GM18507 (cell line): ENCODE data around the gene SOBP.

ENCODE experiments used
- DNase-seq: peaks from one replicate; pipeline ENCODE4 v3.0.0; 2011; ENCODE audit warnings: low read depth; ENCODE audit not compliant: insufficient read length; ENCODE audit errors: extremely low spot score
- FAIRE-seq: peaks from 2 replicates; lab custom pipeline; 2011; peaks lifted over from hg19 to GRCh38; lab: Jason Lieb, UNC

Gene SOBP

GRCh38 chr6:107479089-107479690 is 10.7 kb upstream of the SOBP start:
- DNase-seq = no peak
- FAIRE-seq = no peak

DNA sequence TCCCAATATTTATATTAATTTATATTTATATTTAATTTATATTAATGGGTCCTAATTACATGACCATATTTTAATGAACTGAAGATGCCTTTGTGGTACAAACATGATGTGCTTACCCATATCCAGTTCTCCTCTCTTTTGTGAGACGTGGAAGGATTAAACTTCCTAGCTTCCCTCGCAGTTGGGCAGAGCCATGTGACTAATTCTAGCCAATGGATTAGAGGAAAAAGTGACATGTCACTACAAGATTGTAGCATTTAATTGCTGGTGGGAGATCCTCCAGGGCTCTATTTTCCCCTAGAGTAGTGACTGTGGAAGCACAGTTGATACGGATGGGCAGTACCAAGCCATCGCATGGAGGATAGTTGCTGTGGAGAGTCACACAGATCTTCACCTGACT is 4.8 kb upstream of the SOBP start:
- DNase-seq (no peak), FAIRE-seq (no peak)

- DNase-seq (no peak), FAIRE-seq (no peak)
Observed at GRCh38 chr6:107488174-107488874, 1.6 kb upstream of the SOBP start.

GRCh38 chr6:107488875-107489635 is 862 bp upstream of the SOBP start:
- no peak for FAIRE-seq
- DNase-seq = no peak

DNA sequence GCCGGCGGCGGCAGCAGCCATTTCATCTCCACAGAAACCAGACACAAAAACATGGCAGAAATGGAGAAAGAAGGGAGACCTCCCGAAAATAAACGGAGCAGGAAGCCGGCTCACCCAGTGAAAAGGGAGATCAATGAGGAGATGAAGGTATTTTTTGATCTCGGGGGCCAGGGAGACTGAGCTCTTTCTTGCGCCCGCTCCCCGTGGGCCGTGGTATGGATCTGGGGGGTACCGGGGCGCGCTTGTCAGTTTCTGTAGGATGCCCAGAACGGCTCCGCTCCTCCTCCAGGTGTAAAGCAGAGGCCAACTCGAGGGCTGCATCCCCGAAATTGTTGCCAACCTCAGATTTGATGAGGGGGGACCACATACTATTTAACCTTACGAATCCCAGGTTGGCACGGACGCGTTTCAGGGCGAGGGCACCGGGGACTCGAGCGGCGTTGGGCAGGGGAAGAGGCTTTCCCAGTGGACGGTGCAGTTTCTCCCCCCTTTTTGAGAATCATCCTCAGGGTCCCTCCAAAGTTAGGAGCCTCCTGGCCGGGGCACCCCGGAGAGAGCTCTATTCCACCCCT is 735 bp downstream of the SOBP start:
- DNase-seq = no peak
- no peak for FAIRE-seq

DNA sequence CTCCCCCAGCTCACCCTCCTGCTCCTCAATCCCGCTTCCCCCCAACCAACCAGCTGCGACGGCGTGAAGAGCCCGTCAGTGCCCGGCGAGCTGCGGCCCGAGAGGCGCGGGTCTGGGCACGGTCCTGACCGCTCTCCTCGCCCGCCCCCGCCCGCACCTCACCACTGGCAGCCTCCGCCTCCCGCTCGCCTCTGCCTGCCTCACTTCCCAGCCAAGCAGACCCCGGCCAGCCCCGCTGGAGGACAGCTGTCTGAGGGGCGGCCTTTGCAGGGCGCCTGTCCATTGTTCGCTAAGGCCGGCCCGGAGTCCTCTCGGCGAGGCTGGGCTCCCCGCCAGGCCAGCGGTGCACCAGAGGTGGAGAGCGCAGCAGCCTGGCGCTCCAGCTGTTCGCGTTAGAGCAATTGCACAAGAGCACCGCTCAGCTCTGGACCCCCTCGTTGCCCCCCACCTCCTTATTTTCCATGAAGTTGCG is 1.3 kb downstream of the SOBP start:
- FAIRE-seq = no peak
- no peak for DNase-seq

GRCh38 chr6:107491760-107492660 is 2.1 kb downstream of the SOBP start:
- FAIRE-seq (no peak), DNase-seq (no peak)

- DNase-seq (no peak), FAIRE-seq (no peak)
Observed at GRCh38 chr6:107493158-107494057, 3.5 kb downstream of the SOBP start.

GRCh38 chr6:107495196-107495643 is 5.3 kb downstream of the SOBP start:
- DNase-seq = no peak
- no peak for FAIRE-seq

- FAIRE-seq (no peak), DNase-seq (no peak)
Observed at GRCh38 chr6:107495971-107496370, 6.1 kb downstream of the SOBP start.

DNA sequence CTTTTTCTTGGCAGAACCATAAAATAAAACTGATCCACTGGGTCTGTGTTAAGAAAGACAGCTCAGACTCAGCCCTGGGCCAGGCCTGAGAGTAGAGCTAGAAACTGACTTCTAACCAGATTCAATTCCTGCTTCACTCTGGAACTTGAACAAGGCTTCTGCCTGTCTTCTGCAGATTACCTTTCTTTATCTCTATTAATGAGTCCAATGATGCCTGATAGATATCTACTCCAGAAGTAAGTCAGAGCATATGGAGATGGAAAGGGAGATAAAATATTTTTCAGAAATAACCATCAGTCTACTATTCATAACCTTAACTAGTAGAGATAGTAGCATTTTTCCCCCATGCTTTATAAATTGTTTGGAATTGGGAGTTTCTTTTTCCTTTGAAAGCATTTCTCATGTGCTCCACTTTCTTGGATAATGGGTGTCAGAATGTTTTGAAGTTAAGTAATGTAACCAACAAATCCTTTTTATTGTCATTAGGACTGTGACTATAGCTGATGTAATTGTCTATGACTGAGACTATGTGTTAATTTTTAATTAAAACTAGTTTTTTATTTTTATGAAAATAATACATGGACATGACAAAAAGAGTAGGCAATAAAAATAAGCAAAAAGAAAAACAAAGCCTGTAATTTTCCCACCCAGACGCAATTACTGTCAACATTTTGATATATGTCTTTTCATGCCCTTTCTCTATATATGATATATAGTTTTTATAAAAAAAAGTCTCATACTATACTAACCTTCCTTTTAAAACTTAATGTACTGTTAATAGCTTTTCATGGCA is 7.2 kb downstream of the SOBP start:
- DNase-seq (no peak), FAIRE-seq (no peak)

- DNase-seq = no peak
- FAIRE-seq = no peak
Observed at GRCh38 chr6:107504270-107505026, 14.5 kb downstream of the SOBP start.

GRCh38 chr6:107506145-107506544 is 16.2 kb downstream of the SOBP start:
- FAIRE-seq = no peak

GRCh38 chr6:107509506-107509905 is 19.6 kb downstream of the SOBP start:
- DNase-seq (no peak), FAIRE-seq (no peak)

More at GRCh38 chr6:107506145-107506544, 16.2 kb downstream of the SOBP start:
- DNase-seq = no peak

- DNase-seq (no peak), FAIRE-seq (no peak)
Observed at GRCh38 chr6:107510108-107510507, 20.2 kb downstream of the SOBP start.

DNA sequence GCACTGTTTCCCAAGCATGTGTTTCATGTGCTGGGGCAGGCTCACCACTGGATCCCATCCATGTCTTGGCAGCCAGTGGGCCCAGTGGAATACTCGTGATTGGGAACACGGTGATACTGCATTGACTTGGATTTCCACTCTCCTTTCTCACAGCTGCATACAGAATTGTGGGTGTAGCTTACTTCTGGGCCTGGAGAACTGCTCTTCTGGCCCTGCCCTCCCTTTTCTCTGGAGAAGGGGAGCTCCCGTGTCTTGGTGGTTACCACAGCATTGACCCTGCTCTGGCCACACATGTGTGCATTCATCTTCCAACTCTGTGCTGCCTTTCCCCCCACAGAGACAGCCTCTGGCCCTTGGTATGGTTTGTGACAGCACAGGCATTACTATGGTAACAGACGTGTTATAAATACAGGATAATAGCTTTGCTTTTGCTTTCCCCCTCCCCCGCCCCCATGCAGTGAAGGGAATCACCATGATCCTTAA is 21.6 kb downstream of the SOBP start:
- no peak for FAIRE-seq

GRCh38 chr6:107513214-107513613 is 23.3 kb downstream of the SOBP start:
- DNase-seq (no peak), FAIRE-seq (no peak)

More for the DNA sequence above, 21.6 kb downstream of the SOBP start:
- DNase-seq = no peak
